Measurements from ENCODE around the gene GIPC3. TPM values are rescaled to one million over a fixed set of nuclear protein-coding genes. Genes with fewer than 3 reads are reported as not detected.

GIPC3 gene
- total RNA-seq = 1.4 TPM in 2 replicates

GRCh38 chr19:3585301-3586126, at the start of gene GIPC3:
Gene GIPC3, plus strand, starts transcription at chr19:3585478. Its CDS starts 120 bp downstream, at chr19:3585598.

DNA sequence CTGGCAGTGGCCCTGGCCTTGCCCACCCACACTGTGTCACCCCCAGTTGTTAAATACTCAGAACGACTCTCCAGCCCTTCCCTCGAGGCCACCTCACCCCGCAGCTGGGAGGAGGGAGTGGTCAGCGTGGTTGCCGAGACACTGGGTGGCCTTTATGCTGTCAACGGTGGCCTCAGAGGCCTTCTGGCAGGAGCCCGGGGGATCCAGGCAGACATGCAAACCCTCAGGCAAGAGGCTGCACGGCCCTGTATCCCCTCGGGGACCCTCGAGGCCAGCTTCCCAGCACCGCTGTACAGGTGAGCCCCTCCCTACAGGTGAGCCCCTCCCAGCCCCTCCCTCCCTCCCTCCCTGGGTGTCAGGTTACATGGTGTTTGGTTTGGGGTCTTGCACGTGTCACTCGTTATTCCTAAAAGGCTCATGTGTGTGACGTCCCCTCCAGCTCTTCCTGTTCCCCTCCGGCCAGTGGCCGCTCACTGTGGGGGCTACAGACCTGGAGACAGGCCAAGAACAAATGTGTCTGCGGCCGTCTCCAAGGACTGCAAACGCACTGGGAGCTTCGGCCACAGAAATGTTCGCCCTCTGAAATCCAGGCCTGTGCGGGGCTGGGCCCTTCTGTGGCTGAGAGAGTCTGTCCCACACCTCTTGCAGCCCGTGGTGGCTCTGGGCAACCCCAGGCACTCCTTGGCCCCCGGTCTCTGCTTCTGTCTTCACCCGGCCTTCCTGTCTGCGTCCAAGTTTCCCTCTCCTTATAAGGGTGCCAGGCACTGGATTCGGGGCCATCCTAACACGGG, 46.1 kb upstream of the GIPC3 start, which contains the start of gene TEKTIP1:
Gene TEKTIP1 (plus strand): TSS at position 210 of the 791 bp plus-strand sequence. CDS start 4 bp downstream, at position 214.

GRCh38 chr19:3557461-3558248, 27.6 kb upstream of the GIPC3 start, which contains the start of gene MFSD12:
Gene MFSD12, minus strand, starts transcription at chr19:3557586. Its CDS starts 183 bp downstream, at chr19:3557403.

GRCh38 chr19:3572855-3573161, 12.5 kb upstream of the GIPC3 start, which contains the start of gene HMG20B:
Gene HMG20B, plus strand, starts transcription at chr19:3572944. Its CDS starts 366 bp downstream, at chr19:3573310.

DNA sequence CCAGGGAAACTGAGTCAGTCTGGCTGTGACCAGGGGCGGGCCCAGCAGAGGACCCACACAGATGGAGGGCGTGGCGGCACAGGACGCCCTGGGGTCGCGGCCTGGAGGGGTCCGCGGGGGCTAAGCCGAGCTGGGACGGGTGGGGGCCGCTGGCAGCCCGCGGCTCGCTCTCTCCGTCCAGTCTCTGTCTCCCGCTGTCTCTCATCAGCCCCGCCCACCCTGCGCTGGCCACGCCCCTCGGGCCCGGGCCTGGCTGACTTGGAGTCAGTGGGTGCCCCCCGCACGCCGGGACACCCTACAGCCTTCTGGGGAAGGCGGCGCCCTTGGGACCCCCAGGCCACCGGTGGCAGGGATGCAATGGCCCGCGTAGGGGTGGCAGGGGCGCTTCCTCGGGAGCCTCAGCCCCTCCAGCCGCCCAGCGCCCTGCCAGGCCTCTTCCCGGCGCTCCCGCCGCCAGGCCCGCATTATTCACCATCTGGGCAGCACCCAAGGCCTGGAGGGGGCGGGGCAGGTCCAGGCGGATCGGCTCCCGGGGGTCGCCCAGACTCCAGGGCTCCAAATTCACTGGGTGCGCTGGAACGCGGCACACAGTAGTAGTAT, 21.5 kb downstream of the GIPC3 start, which contains the start of gene TBXA2R:
Gene TBXA2R (minus strand): TSS at position 186 of the 600 bp plus-strand sequence. CDS start 6,241 bp downstream, outside the sequence.

GRCh38 chr19:3626473-3627350, 41.4 kb downstream of the GIPC3 start, which contains the start of gene CACTIN:
Gene CACTIN, minus strand, starts transcription at chr19:3626790. Its CDS starts 28 bp downstream, at chr19:3626762.

Other genes starting within 250 kb of the GIPC3 start
- 24.4 and 34.2 TPM in 2 replicates for gene NFIC, start 218.9 kb upstream of the GIPC3 start, total RNA-seq
- not detected in 2 replicates for gene SMIM24, start 105.0 kb upstream of the GIPC3 start, total RNA-seq
- not detected in 2 replicates for gene SMIM44, start 102.0 kb upstream of the GIPC3 start, total RNA-seq
- gene DOHH, start 84.8 kb upstream of the GIPC3 start, total RNA-seq = 30.4 and 35.4 TPM in 2 replicates
- gene FZR1, start 79.2 kb upstream of the GIPC3 start, total RNA-seq = 39.8 and 47.2 TPM in 2 replicates
- not detected in 2 replicates for gene TEKTIP1, start 46.3 kb upstream of the GIPC3 start, total RNA-seq
- 92.6 and 116 TPM in 2 replicates for gene MFSD12, start 27.9 kb upstream of the GIPC3 start, total RNA-seq
- gene HMG20B, start 12.5 kb upstream of the GIPC3 start, total RNA-seq = 131 and 144 TPM in 2 replicates
- gene TBXA2R, start 21.4 kb downstream of the GIPC3 start, total RNA-seq = 8.5 and 9.3 TPM in 2 replicates
- gene CACTIN, start 41.3 kb downstream of the GIPC3 start, total RNA-seq = 37.7 and 40.2 TPM in 2 replicates
- gene PIP5K1C, start 115.0 kb downstream of the GIPC3 start, total RNA-seq = 33.5 and 38.7 TPM in 2 replicates
- not detected in 2 replicates for gene TJP3, start 122.9 kb downstream of the GIPC3 start, total RNA-seq
- gene APBA3, start 176.2 kb downstream of the GIPC3 start, total RNA-seq = 29.8 and 35.5 TPM in 2 replicates
- 106 and 140 TPM in 2 replicates for gene MRPL54, start 177.2 kb downstream of the GIPC3 start, total RNA-seq
- not detected in 2 replicates for gene RAX2, start 186.8 kb downstream of the GIPC3 start, total RNA-seq
- not detected in 2 replicates for gene MATK, start 200.9 kb downstream of the GIPC3 start, total RNA-seq

Data from mammary microvascular endothelial cell (primary cell).